Measurements from ENCODE around the gene PRICKLE2.

Gene PRICKLE2, protein sequence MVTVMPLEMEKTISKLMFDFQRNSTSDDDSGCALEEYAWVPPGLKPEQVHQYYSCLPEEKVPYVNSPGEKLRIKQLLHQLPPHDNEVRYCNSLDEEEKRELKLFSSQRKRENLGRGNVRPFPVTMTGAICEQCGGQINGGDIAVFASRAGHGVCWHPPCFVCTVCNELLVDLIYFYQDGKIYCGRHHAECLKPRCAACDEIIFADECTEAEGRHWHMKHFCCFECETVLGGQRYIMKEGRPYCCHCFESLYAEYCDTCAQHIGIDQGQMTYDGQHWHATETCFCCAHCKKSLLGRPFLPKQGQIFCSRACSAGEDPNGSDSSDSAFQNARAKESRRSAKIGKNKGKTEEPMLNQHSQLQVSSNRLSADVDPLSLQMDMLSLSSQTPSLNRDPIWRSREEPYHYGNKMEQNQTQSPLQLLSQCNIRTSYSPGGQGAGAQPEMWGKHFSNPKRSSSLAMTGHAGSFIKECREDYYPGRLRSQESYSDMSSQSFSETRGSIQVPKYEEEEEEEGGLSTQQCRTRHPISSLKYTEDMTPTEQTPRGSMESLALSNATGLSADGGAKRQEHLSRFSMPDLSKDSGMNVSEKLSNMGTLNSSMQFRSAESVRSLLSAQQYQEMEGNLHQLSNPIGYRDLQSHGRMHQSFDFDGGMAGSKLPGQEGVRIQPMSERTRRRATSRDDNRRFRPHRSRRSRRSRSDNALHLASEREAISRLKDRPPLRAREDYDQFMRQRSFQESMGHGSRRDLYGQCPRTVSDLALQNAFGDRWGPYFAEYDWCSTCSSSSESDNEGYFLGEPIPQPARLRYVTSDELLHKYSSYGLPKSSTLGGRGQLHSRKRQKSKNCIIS

DNA sequence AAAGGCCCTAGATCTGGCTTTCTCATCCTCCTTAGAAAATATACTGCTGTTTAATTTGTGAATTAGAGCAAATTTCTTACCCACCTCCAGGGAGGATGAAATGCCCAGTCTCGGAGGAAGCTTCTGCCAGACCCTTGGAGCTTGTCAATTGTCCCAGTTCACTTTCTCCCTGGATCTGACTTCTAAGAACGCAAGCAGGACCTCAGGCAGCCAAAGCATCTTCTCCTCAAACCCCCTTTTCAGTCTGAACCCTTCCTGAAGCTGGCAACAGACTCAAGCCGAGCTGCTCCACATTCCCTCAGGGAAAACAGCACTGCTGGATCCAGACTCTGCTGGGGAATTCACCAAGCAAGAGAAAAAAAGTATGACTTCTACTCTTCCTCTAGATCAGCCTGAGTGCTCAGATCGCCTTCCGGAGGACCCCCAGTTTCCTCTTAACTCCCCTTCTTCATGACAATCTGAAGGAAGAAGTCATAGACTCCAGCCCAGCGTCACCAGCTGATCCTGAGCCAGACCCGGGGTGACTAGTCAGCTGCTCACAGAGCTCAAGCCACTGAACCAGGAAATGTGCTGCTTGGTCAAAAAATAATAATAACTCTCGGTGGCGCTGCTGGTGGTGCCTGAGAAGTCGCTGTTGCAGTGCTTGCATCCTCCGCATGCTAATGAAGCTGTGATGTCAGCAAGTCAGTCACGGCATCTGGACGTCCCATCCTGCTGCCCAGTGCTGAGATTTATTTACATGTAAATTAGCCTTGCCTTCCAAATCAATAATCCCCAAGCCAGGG lies at the start of gene PRICKLE2:
Gene PRICKLE2 (minus strand): TSS at position 641 of the 785 bp plus-strand sequence. CDS start 26,539 bp downstream, outside the sequence.
- ChIA-PET CTCF (interaction anchor here (1.0 to 1.1 kb wide), 2 partner anchors 9 to 19 kb away, joined by 3 read pairs; no protein-coding TSS in a partner anchor), POLR2A (interaction anchor here (0.9 kb wide), 1 partner anchor 14 kb away, joined by 3 read pairs; no protein-coding TSS in a partner anchor)
- Histone ChIP-seq H3K36me3 (ENCODE audit: control insufficient read depth in 2 of 2, insufficient read depth in 1 of 2, low read length in 2 of 2) (no peaks in the 10 kb centered on the region), H3K4me1 (ENCODE audit: control insufficient read depth, insufficient read depth, low read length) (no peaks in the 10 kb centered on the region; the same call in 1 of the 2 replicates), H3K27ac (ENCODE audit: extremely low read depth, low read depth, low read length) (no peak within 1 kb of the TSS), H3K9me3 (ENCODE audit: control insufficient read depth, insufficient read depth, low read depth, low read length) (no peaks in the 10 kb centered on the region), H3K4me3 (ENCODE audit: low read depth, low read length) (no peak within 1 kb of the TSS)
- no peak for TF ChIP-seq ZNF114 (tag by site-specific recombination; IDR thresholded peaks at IDR 0.05)
- no peak for TF ChIP-seq KLF10 (tag by site-specific recombination; IDR thresholded peaks at IDR 0.05)
- TF ChIP-seq TRIM28 (IDR thresholded peaks at IDR 0.05; ENCODE audit: borderline replicate concordance, low read length), result 0 out of 2 replicates have a peak, but pooled peaks have one; percentile 31

DNA sequence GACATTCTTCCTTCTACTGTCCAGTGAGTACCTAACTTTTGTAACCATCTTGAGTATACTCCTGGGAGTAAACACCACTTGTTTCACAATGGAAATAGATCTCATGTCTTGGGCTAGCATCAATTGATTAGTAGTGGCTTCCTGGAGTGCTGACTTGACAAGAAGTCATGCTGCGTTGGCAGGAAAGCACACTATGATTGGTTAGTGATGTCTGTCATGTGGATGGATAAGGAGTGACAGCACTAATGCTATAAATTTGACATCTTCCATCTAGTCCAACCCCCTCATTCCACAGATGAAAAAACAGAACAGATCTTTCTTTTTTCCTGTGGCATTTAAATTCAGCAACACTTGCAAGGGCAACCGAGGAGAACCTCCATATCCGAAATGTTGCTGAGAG lies 47.6 kb upstream of the PRICKLE2 start:
- Histone ChIP-seq H3K27ac (ENCODE audit: extremely low read depth, low read depth, low read length) (no peak overlapping the region), H3K9me3 (ENCODE audit: control insufficient read depth, insufficient read depth, low read depth, low read length) (no peaks in the 10 kb centered on the region), H3K36me3 (ENCODE audit: control insufficient read depth in 2 of 2, insufficient read depth in 1 of 2, low read length in 2 of 2) (no peaks in the 10 kb centered on the region), H3K4me1 (ENCODE audit: control insufficient read depth, insufficient read depth, low read length) (no peaks in the 10 kb centered on the region), H3K4me3 (ENCODE audit: low read depth, low read length) (no peak overlapping the region)
- CTCF ChIA-PET, result interaction anchor here (0.7 to 0.8 kb wide), 2 partner anchors 125 to 190 kb away, joined by 3 read pairs; no protein-coding TSS in a partner anchor
- POLR2A ChIA-PET, result no interaction called here
- TF ChIP-seq, protein P1, sequence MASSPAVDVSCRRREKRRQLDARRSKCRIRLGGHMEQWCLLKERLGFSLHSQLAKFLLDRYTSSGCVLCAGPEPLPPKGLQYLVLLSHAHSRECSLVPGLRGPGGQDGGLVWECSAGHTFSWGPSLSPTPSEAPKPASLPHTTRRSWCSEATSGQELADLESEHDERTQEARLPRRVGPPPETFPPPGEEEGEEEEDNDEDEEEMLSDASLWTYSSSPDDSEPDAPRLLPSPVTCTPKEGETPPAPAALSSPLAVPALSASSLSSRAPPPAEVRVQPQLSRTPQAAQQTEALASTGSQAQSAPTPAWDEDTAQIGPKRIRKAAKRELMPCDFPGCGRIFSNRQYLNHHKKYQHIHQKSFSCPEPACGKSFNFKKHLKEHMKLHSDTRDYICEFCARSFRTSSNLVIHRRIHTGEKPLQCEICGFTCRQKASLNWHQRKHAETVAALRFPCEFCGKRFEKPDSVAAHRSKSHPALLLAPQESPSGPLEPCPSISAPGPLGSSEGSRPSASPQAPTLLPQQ (tag by site-specific recombination; IDR thresholded peaks at IDR 0.05), result no peak
- TF ChIP-seq ZNF404 (tag by site-specific recombination; IDR thresholded peaks at IDR 0.05) (no peak), ZBTB17 (tag by site-specific recombination; IDR thresholded peaks at IDR 0.05) (peak; percentile 60), GFI1B (tag by site-specific recombination; IDR thresholded peaks at IDR 0.05) (no peak), FEZF1 (tag by site-specific recombination; IDR thresholded peaks at IDR 0.05) (no peak)

DNA sequence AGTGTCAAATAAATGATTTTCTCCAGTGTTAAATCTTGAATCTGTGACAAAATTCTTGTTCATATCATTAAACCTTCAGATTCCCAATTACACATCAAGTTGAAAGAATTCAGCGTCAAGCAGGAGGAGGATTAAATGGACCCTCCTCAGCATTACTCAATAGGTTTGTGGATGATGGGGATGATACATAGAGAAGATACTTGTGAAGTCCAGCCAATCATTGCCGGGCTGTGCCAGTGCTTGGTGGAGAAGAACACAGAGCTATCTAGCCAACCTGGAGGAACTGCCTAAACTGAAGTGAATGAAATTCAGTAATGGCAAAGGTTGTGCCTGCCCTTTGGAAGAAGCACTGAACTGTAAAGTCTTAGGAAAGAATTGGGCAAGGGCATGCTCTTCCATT lies 47.0 kb upstream of the PRICKLE2 start:
- H3K9me3 ChIP-seq (ENCODE audit: control insufficient read depth, insufficient read depth, low read depth, low read length), result no peaks in the 10 kb centered on the region
- H3K27ac ChIP-seq (ENCODE audit: extremely low read depth, low read depth, low read length), result no peak overlapping the region
- no peak for TF ChIP-seq ZNF48 (tag by site-specific recombination; IDR thresholded peaks at IDR 0.05)
- TF ChIP-seq, protein P2, sequence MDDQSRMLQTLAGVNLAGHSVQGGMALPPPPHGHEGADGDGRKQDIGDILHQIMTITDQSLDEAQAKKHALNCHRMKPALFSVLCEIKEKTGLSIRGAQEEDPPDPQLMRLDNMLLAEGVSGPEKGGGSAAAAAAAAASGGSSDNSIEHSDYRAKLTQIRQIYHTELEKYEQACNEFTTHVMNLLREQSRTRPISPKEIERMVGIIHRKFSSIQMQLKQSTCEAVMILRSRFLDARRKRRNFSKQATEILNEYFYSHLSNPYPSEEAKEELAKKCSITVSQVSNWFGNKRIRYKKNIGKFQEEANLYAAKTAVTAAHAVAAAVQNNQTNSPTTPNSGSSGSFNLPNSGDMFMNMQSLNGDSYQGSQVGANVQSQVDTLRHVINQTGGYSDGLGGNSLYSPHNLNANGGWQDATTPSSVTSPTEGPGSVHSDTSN (CRISPR knock-in tag; IDR thresholded peaks at IDR 0.05), result no peak
- TF ChIP-seq ZNF707 (tag by site-specific recombination; IDR thresholded peaks at IDR 0.05), result no peak
- TF ChIP-seq SCRT1 (tag by site-specific recombination; IDR thresholded peaks at IDR 0.05; ENCODE audit: borderline replicate concordance), result no peak
- TF ChIP-seq ZNF274 (IDR thresholded peaks at IDR 0.05; ENCODE audit: low read length), result no peak
- no peak for TF ChIP-seq ZNF274 (tag by site-specific recombination; IDR thresholded peaks at IDR 0.05; ENCODE audit: borderline replicate concordance)
- no peak for TF ChIP-seq ZSCAN16 (tag by site-specific recombination; IDR thresholded peaks at IDR 0.05)
- TF ChIP-seq ZNF174 (tag by site-specific recombination; IDR thresholded peaks at IDR 0.05), result no peak
- H3K4me1 ChIP-seq (ENCODE audit: control insufficient read depth, insufficient read depth, low read length), result no peaks in the 10 kb centered on the region
- POLR2A ChIA-PET, result no interaction called here
- no peaks in the 10 kb centered on the region for H3K36me3 ChIP-seq (ENCODE audit: control insufficient read depth in 2 of 2, insufficient read depth in 1 of 2, low read length in 2 of 2)
- CTCF ChIA-PET, result interaction anchor here (0.8 kb wide), 1 partner anchor 189 kb away, joined by 3 read pairs; no protein-coding TSS in a partner anchor
- no peak overlapping the region for H3K4me3 ChIP-seq (ENCODE audit: low read depth, low read length)

All from HEK293 (cell line).